PC-3 (cell line): ENCODE results near the gene MPDZ.

ENCODE experiments used
- CTCF ChIP-seq: fragments of 300-600 bp; sonication (generic); conservative IDR thresholded peaks from 2 replicates; pipeline ENCODE4 v1.5.1; 2017; ENCODE audit warnings: antibody characterized with exemption, low read depth, mild to moderate bottlenecking, low read length
- EZH2 ChIP-seq: fragments of 300-600 bp; sonication (generic); IDR thresholded peaks from one replicate; pipeline ENCODE4 v1.6.1; 2017; ENCODE audit warnings: antibody characterized with exemption, mild to moderate bottlenecking, low read length; ENCODE audit not compliant: unreplicated experiment

- TF ChIP-seq EZH2 = no peak
- no peak for TF ChIP-seq CTCF
Measured at GRCh38 chr9:13266167-13266566, 13.3 kb downstream of the MPDZ start.
